HG02943 (cell line): ENCODE measurements around the gene PPP4R3A.
"Not testable (repeated sequence)": the region's sequence is repeated elsewhere in the genome, so short reads cannot be mapped to it uniquely, and the experiment has no call there.

Experiments used
- ATAC-seq: cut with Tn5 transposase; IDR thresholded peaks from one replicate; pipeline ENCODE4 v1.9.1; 2021; ENCODE audit warnings: mild to moderate bottlenecking, low read depth, moderate library complexity; ENCODE audit not compliant: unreplicated experiment

The PPP4R3A gene

GRCh38 chr14:91410771-91411536, 99.2 kb downstream of the PPP4R3A start:
- no peak for ATAC-seq

GRCh38 chr14:91409928-91410718, 100.0 kb downstream of the PPP4R3A start:
- ATAC-seq: no peak

- not testable (repeated sequence) for ATAC-seq
These were observed 100.9 kb downstream of the PPP4R3A start for GRCh38 chr14:91409240-91409639.
